Activated CD4-positive, CD25-positive, alpha-beta regulatory T cell treated with anti-CD3 and anti-CD28 coated beads, Interleukin-2, amount 50 U/mL, for 72 hours (primary cell): ENCODE data around the gene DBH.

Experiments used
- DNase-seq: peaks from one replicate; pipeline ENCODE4 v3.0.0; 2021

DBH gene

GRCh38 chr9:133628766-133629165, 7.4 kb upstream of the DBH start:
- no peak for DNase-seq

DNA sequence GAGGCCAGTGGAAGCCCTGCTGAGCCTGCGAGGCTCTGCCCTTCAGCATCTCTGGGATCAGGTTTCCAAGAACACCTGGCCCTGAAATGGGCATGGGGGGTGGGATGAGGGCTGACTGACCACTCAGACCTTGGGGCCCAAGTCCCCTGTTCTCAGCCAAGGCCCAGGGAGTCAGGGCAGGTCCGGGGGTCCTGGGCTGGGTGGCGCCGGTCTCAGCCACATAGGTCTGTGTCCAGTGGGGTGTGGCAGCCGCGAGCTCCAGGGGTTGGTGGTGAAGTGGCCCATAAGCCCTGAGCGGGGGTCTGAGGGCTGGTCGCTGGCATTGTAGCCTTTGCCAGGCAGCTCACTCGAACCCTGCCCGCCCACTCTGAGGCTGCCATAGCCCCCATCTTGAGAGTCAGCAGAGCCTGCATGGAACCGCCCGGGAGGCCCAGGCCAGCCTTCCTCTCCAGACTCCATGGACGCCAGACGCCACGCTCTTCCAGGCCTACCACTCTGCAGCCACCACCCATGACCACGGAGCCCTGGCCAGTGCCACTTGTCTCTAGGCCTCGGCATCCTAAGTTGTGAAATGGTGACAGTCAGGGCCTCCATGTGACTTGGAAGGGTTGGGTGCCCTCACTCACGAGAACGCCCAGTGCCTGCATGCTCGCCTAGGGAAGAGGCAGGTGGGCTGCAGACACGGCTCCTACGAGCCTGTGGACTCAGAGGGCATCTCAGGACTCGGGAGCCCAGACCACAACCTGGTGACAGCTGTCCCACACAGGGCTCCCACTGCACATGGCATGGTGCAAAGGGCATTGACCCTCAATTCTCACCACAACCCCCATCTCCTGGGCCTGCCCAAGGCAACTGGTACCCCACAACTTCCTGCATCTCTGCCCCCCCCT, 6.7 kb upstream of the DBH start:
- no peak for DNase-seq

DNA sequence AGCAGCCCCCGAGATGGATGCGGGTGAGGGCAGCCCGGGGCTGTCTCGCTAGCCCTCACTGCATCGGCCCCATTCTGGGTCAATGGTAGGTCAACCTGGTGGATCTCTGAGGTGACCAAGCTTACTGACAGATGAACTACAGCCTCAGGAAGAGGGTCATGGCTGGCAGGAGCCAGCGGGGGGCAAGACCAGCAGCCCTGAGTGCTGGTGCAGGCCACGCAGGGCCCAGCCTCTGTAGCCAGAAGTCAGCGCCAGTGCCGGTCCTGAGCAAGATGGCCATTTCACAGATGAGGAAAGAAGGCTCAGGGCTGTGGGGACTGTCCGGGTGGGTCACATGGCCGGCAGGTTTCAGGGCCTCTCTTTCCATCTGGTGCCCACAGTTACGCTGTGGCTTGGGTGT, 5.1 kb upstream of the DBH start:
- DNase-seq: no peak

DNA sequence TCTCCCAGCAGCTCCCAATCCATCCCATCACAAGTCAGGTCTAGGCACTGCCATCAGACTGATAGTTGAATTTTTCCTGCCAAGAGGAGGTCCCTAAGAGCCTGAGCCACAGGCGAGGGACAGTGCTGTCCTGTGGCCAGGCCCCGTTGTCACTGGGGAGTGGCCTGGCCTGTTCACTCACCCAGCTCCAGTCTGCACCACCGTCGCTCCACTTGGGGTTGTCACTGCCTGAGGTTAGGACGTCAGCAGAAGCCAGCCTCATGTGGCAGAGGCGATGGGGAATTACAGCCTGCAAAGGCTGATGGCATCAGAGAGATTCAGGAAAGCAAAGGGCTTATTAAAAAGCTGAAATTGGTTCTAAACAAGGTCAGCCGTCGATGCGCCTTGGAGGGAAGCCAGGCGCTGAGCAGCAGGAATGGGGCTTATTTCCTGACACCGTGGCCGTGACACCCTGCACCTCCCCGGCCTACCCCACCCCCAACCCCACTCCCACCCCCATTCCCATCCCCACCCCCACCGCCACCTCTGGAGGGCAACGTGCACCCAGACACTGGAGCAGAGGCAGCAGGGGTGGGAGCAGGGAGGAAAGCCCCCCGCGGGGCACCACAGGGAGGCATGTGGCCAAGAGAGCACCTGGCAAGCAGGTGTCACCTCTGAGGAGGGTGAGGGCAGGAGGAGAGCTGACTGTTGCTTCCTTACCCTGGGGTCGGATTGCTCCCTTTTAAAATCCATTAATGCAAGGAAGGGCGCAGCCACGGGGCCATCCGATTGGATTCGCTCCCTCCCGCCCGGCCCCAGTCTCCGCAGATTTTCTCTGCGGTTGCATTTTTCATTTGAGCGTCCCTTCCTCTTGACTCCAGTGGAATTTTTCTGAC, 3.1 kb upstream of the DBH start:
- no peak for DNase-seq

DNA sequence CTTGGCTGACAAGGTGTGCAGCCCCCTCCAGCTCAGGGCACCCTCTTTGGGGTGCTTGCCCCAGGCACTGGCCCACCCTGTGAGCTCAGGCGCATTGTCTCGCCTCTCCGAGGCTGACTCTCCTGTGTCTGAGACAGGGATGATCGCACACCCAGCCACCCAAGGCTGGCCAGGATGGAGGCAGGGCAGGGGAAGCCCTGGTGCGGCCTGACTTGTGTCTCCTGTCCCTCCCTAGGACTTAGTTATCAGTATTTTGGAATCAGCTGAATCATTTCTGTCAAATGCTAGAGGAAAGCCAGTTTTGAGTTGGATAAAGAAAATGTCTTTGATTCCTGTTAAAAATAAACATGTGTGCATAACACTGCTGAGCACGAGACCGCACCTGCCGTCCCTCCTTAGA, 2.5 kb upstream of the DBH start:
- DNase-seq: no peak

DNA sequence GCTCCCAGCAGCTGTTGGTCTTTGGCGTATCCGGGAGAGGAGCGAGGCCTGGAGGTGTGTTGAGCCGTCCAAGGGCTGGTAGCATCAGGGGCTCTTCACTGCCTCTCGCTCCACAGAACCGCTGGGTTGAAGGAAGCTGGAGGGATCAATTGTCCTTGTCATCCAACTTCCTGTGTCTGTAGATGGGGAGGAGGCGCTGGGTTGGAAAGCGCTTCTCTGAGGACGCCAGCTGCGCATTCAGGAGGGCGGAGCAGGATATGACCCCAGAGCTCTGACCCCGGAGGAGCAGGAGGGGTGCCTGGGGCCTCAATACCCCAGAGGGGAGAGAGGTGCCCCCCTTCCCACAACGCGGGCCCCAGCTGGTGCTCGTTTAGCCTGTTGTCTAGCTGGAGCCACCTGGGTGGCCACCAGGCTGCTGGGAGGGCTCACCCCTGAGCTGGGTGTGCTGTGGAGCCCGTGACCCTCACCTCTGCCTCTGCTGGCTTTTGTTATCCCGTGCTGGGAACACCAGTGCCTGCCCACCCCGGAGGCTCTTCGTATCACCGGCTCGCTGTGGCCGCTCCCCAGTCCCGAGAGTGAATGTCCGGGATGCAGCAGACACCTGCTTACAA, 2.0 kb upstream of the DBH start:
- DNase-seq: no peak

GRCh38 chr9:133635098-133635497, 1.1 kb upstream of the DBH start:
- DNase-seq: no peak

DNA sequence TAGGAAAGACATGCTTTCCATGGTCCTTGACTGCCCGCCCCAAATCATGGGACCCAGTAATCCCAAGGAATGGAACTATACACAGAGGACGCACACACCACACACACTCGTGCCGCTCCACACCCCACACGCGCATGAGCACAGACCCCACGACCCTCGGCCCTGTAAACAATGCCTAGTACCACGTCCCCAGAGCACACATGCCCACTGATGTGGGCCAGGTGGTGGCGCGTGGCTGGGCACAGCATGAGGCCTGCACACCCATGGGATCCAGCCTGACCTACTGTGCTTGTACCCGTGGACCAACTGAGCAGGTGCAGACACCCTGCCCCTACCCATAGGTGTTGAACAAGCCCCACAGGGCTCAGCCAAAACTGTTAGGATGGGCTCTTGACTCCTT, 739 bp downstream of the DBH start:
- no peak for DNase-seq

DNA sequence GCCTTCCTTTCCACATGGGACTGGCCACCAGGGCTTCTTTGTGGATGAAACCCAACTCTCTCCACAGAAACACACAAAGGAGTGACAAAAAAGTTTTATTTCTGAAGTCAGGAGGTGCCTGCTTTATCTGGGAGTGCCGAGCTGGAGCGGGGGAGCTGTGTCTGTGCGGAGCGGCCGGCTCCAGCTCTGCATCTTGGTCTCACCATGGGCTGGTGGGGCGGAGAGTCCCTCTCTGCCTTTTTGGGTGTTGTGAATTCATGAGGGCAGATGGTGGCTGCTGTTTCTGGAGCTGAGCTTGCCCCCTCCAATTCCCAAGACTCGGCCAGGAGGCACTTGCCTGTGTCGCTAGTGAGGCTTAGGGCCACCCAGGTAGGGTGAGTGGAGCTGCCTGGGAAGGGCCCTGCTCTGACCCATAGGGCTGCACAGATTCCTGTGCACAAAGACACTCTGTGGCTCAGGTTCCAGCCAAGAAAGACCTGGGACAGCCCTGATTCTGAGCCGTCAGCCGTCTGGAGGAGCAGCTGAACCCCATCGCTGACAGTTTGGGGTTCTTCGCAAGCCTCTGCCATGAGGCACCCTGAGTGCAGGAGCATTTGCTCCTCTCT, 1.4 kb downstream of the DBH start:
- no peak for DNase-seq

- no peak for DNase-seq
These were observed 1.9 kb downstream of the DBH start for GRCh38 chr9:133638076-133638475.

DNA sequence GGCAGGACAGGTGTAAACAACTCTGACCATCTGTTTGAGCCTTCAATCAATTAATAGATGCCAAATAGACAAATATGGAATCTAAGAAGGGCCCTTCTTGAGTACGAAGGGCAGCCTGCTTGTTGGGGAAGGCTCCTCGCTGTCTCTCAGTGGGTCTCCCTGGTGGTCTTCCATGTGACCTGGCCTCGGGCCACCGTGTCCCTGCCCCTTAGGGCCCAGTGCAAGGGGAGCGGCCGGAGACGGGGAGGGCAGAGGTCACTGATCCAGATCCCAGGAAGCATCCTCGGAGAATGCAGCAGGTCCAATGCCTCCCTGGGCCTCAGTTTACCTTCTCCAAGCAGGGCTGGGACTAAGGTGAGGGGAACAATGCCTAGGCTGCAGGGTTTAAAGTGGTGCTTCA, 2.5 kb downstream of the DBH start:
- DNase-seq: no peak

GRCh38 chr9:133639613-133640012, 3.5 kb downstream of the DBH start:
- DNase-seq: no peak

GRCh38 chr9:133640160-133640559, 4.0 kb downstream of the DBH start:
- no peak for DNase-seq

- DNase-seq: no peak
These were observed 4.6 kb downstream of the DBH start for GRCh38 chr9:133640580-133641395.

DNA sequence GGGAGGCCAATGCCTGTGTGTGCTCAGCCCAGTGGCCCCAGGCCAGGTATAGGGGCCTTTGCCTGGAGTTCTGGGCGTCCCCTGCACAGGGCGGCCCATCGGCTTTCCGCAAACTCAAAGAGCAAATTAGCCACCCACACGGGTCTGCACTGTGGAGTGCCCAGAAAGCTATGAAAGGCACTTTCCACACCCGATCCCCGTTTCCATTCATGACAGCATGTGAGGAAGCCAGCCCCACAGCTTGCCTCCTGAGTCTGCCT, 5.2 kb downstream of the DBH start:
- no peak for DNase-seq

GRCh38 chr9:133641861-133642595, 5.9 kb downstream of the DBH start:
- no peak for DNase-seq

DNA sequence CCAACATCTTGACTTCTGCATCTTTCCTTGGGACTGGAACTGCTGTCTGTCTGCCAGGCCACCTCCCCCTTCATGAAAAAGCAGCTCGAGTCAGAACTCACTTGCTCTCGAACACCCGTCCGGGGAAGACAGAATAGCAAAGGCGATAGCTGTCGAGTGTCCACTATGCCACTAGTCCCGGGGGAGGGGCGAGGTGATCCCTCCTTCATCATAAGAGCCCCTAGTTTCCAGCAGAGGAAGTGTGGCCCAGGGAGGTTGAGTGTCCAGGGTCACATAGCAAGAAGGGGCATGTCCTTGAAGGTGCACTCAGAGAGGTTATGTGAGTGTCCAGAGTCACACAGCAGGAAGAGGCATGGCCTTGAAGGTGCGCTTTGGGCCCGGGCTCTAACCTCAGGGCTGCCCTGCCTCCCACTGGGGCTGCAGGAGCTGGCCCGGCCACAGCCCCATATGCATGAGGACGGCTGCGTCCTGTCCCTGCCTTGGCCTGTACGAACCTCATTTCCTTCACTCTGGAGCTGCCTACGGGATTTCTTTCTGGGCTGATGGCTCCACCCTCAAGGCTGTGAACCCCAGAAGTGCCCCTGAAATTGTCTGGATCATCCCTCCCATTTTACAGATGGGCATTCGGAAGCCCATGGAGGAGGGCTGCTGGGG, 6.7 kb downstream of the DBH start:
- no peak for DNase-seq

- DNase-seq: no peak
These were observed 7.2 kb downstream of the DBH start for GRCh38 chr9:133643362-133643755.

GRCh38 chr9:133643978-133644760, 8.0 kb downstream of the DBH start:
- no peak for DNase-seq

- DNase-seq: no peak
These were observed 9.0 kb downstream of the DBH start for GRCh38 chr9:133645021-133645765.
